Effector CD4-positive, alpha-beta T cell (primary cell): ENCODE results near the gene PRKAG2.
"Not testable (repeated sequence)": the region's sequence is repeated elsewhere in the genome, so short reads cannot be mapped to it uniquely, and the experiment has no call there.

Experiments used
- DNase-seq: peaks from one replicate; pipeline ENCODE4 v3.0.0-alpha.2; 2020

The PRKAG2 gene

DNA sequence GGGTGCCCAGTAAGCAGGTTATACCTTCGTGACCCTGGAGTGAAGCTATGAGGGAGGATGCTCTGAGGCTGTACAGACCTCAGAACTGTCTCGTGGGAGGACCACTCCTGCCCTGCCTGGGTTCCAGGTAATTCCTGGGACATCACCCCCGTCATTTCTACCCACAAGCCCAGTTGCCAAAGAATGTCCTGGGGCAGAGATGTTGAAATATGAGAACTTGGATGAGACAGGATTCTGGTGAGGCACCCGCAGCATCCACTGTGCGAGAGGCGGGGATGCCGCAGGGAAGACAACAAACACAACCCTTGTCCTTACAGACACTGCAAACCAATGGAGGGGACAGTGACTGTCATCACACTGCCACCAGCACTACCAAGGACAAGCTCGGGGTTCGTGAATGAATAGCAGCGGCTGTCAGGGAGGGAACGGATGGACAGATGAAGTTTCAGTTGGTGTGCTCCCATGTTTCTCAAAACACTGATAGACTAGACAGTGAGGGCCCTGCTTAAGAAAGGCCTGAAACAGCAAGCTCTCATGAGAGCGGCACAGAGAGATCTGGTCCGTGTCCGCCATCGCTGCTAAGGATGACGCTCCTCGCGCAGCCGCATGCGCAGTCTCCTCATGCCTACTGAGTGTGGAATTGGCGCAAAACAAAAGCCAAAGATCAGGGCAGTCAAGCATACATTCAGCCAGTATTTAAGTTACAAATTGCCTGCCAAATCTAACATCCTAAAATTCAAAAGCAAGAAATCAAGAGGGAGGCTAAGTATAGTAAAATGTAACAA, 275.2 kb downstream of the PRKAG2 start:
- DNase-seq = no peak

DNA sequence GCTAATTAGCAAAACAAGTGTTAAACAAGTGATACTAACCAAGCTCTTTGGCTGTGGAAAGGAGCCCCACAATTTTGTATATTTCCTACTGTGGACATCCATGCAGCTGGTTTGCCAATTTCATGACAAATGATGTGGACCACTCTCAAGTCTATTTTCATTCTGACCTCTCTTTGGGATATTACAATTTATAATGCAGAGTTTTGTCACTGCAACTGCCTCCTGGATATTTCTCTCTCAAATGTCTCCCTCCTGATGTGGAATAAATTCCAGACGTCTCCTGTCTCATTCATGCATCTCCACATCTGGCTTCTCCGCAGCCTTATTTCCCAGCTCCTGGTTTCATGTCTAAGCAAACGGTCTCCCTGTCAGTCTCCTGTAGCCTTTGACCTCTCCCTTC, 276.6 kb downstream of the PRKAG2 start:
- no peak for DNase-seq

DNA sequence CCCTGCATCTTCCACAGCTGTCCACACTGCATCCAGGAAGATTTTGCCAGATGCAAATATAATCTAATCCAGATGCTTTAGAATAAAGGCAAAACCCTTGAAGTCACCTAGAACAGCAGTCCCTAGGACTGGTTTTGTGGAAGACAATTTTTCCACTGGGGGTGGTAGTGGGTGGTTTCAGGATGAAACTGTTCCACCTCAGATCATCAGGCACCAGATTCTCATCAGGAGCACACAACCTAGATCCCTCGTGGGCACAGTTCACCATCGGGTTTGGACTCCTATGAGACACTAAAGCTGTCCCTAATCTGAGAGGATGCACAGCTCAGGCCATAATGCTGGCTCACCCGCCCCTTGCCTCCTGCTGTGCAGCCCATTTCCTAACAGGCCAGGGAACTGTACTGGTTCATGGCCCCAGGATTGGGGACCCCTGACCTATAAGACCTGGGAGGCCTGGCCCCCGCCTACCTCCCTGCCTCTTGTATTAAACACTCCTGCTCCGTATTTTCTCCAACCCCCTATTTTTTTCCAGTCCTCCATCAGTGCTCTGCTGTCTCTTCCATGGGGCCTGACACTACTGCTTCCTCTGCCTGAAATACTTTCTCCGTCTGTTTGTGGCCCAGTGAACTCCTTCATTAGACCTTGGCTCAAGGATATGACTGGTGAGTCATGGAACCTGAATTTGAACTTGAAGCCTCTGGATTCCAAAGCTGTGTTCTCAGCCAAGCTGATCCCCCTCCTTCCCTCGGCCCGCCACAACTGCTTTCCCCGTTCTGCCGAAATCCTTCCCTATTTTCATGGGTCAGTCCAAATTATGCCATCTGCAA, 277.3 kb downstream of the PRKAG2 start:
- DNase-seq = no peak

DNA sequence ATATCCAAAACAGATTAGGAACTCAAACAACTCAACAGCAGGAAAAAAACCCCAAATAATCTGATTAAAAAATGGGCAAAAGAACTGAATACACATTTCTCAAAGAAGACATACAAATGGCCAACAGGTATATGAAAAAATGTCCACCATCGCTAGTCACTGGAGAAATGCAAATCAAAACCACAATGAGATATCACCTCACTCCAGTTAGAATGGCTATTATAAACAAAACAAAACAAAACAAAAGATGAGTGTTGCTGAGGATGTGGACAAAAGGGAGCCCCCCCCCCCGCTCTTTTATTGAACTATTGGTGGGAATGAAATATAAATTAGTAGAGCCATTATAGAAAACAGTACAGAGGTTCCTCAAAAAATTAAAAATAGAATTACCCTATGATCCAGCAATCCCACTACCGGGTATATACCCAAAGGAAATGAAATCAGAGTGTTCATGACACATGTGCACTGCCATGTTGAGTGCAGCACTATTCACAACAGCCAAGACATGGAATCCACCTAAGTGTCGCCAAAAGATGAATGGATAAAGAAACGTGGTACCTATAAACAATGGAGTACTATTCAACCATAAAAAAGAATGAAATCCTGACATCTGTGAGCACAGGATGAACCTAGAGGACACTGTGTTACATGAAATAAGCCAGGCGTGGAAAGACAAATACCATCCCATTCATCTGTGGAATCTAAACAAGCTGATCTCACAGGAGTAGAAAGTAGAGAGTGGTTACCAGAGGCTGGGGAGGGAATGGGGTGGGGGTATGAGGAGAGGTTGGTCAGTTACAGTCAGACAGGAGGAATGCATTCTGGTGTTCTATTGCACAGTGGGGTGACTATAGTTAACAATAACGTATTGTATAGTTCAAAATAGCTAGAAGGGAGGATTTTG, 279.1 kb downstream of the PRKAG2 start:
- no peak for DNase-seq

DNA sequence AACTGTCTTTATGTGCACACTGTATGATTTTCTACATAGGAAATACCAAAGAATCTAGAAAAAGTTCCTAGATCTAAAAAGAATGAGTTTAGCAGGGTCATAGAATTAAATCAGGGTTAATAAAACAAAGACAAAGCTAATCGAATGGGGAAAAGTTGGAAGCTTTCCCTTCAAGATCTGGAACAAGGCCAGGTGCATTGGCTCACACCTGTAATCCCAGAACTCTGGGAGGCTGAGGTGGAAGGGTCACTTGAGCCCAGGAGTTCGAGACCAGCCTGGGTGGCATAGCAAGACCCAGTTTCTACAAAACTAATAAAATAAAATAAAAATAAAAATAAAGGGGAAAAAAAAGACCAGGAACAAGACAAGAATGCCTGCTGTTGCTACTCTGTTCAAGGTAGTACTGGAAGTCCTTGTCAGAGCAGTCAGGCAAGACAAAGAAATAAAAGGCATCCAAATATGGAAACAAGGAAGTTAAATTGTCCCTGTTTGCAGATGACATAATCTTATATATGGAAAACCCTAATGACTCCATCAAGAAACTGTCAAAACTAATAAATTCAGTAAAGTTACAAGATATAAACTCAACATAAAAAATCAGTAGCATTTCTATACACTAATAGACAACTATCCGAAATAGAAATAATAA, 281.1 kb downstream of the PRKAG2 start:
- no peak for DNase-seq

DNA sequence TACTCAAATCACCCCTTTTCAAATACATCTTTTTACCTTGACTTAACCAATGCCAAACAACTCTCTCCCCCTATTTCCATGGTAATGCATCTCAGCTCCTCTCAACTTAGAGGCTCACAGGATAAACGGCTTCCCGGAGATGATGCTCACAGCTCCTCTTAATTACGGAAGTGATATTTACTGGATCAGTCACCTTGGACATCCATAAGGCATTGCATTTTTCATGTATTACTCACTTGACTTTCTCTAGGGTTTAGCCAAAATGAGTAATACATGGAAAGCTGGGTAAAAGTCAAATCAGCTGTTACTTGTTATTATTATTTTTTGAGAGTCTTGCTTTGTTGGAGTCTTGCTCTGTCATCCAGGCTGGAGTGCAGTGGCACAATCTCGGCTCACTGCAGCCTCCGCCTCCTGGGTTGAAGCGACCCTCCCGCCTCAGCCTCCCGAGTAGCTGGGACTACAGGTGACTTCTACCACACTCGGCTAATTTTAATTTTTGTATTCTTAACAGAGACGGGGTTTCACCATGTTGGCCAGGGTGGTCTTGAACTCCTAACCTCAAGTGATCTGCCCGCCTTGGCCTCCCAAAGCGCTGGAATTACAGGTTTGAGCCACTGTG, 283.9 kb downstream of the PRKAG2 start:
- DNase-seq = no peak

DNA sequence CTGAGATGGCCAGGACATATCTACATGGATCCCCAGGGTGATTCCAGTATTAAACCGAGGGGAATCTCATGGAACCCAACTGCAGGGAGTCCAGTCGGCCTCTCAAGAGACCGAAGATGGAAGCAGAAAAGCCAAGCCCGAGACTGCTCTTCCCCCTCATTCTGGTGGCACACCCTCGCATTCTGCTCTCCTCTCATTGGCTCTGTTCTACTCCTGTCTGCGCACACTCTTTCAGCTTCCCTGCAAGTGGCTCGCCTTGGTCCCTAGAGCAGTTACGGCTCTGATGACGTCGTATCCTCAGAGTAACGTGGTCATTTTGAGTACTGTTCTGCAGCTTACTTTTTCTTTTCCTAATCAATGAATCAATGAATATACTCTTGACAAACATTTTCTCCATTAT, 284.6 kb downstream of the PRKAG2 start:
- DNase-seq = no peak

DNA sequence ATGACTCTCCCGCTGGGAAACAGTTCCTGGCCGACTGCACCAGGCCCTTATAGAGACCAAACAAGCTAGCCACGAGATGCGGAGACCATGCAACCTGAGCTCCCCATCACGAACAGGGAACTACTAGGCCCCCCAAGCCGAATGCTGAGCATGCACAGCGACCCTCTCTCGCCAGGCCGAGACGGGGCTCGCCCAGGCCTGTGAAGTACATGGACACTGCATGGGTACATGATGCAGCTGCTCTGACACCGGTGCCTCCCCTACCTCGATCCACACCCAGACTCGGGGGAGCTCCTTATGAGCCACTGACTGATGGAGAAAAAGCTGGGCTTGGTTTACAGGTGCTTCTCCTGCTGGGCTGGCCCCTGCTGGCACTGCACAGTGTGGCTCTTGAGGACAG, 285.0 kb downstream of the PRKAG2 start:
- DNase-seq = no peak

DNA sequence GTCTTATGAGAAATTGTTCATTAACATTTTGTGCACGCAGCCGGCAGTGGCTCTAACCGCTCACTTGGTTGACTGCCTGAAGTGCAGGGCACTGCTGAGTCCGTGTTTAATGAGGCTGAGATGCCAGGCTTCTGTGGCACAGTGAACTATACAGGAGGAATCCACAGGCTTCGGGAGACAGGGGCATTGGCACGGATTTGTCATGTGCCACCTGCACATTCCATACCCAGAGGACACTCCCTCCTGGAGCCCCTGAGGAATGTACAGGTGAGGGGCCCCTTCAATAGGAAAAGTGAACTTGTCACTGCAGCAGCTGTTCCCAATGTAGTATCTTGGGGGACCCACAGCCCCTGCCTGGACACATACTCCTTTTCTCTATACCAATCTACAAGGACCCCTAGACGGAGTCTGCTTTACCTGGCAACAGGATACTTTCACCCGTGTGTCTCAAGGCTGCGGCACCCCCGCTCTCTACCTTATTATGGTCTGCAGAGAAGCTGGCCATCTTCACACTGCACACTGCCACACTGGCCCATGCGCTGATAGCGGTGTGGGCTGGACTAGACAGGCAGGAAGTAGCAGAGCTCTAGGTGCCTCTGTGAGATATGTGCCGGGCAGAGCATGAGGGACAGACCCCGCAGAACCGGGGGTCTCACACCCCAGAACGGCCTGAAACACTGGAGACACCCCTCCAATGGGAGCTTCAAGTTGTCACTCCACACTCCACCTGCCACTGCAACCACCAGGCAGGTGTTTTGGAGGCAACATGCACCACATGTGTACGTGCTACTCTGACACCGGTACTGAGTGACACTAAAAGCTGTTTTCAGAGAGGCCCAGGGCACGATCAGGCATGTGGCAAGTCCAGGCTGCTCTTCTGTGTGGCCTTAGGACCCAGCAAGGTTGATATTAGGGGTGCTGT, 285.8 kb downstream of the PRKAG2 start:
- DNase-seq = no peak

DNA sequence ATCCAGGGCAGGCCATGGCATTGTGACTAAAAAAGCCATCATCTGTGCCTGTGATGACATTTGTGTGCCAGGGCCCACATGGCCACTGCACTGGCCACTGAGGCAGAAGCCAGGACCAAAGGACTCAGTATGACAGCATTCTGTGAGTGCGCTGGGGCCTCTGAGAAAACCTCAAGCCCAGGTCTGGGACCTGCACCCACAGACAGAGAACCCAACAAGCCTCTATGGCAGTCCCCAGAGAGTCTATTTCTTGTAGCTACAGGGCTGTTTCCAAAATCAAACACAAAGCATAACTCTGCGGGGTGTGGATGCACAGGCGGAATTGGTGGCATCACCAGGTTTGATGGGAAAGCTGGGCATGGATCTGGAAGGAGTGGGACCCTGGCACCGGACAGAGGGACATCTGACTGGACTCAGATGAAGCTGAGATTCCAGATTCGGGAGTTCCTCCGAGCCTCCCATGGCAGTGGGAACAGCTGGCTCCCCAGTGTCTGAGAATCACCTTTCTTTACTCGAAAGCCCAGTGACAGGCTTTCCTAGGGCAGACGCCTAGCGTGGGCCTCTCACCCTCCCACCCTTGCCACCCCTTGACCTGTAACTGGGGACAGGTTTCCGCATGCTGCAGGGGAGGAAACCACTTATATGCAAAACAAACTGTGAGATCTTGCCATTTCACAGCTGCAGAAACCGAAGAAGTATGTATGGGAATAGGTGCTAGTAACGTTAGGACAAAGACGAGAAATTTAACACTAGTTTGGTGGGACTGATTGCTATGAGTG, 286.7 kb downstream of the PRKAG2 start:
- no peak for DNase-seq

DNA sequence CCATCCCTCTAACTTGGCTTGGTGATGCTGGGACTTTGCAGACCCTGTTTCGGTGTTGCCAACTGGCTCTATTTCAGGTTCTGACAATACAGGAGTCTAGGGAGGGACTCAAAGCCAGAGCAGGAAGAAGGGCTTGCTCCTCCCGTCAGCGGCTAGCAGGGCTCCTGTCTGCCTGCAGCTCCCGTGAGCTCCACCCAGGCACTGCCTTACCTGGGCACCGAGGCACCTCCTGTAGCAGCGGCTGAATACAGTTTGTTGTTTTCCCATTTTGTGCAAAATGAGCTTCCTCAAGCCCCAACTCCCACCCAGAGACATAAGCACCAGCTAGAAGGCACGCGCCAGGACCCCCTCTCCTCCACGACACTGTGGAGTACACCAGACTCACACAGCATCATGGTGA, 287.9 kb downstream of the PRKAG2 start:
- DNase-seq = no peak

DNA sequence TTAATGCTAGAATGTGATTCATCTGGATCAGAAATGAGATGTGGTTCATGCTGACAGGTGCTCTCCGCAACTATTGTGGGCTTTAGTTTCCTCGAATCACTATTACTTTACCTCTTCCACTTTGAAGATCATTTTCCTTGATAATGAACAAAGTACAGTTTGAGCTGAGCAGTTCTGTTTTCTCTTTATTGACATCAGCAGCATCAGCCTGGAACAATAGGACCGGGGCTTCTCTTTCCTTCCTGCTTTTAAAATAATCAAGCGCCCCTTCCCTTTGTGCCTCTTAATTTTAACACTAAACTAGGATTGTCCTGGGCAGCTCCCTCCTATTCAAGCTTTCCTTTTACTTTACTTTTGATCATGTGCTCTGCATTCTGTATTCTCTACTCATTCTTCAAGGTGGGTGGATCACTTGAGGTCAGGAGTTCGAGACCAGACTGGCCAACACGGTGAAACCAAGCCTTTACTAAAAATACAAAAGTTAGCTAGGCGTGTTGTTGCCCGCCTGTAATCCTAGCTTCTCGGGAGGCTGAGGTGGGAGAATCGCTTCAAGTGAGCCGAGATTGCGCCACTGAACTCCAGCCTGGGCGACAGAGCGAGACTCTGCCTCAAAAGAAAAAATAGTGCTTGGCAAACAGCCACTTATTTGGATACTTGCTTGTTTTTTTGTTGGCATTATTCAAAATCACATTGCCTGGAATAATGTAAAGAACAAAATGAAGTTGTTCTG, 290.2 kb downstream of the PRKAG2 start:
- DNase-seq = no peak

DNA sequence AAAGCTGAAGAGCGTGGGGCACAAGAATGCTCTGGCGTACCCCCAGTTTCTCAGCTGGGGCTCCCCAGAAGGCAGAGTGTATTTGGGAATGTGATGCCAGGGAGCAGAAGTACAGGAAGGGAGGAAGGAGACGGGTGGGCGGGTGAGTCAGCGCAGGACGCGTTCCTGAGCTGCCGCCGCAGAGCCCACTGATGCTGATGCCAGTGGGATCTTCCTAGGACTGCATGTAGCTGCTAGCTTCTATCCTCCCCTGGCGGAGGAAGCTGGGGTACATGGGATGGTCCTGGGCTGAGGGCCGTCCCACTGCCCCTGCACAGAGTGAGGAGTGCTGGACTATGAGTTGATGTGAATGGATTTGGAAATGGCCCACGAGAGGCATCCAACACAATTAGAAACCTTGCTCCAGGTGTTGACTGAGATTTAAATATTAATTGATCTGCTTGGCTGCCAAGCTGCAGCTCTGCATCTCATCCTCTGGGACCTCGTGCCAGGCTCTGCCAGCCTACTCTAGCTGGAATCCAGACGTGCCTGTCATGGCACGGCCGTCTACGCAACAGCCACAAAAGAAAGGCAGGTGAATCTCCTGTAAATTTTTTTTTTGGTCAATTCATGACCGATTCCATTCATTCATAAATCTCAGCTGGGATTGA, 291.0 kb downstream of the PRKAG2 start:
- no peak for DNase-seq

DNA sequence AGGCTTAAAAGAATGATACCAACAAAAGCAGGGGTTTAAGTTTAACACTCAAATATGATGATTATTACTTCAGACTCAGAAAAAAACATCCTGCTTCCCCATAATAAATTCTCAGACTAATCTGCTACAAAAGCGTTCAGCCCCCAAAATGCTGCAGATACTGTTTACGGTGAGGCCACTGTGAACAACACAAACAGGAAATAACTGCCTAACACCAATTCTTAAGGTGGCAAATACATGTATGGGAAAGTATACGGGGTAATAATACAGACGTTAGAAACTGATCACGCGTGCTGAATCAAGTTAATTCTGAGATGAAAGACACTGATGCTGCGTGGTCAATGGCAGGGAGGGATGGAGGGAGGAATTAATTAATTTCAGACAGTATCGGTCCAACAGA, 295.2 kb downstream of the PRKAG2 start:
- no peak for DNase-seq

DNA sequence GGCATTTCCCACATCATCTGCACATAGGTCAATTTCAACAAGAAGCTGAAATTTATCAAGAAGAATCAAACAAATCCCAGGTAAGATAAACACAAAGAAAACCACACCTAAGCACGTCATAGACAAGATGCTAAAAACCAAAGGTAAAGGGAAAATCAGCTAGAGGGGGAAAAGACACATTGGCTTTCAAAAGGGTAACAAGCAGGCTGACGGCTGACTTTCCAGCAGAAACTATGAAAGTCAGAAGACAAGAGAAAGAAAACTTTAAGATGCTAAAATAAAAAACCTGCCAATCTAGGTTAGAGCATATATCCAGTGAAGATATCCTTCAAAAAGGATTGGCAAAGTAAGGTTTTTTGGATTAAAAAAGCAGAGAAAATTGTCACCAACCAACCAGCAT, 297.3 kb downstream of the PRKAG2 start:
- no peak for DNase-seq

DNA sequence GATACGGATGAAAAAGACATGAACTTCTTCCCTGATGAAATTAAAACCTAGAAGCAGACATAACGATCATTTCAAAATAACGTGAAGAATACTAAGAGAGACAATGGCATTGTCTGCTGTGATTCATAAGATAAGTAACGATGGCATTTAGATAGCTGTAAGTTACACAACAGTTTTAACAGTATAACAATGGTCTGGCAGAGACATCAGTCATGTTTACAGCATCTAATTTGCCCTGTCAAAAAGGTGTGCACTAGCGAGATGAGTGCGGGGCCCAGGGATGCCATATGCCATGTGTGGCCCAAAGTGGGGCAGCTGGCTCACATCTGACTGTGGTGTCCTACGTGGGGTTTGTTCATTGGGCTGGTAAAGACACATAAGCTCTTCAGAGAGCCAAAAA, 301.5 kb downstream of the PRKAG2 start:
- DNase-seq = no peak

DNA sequence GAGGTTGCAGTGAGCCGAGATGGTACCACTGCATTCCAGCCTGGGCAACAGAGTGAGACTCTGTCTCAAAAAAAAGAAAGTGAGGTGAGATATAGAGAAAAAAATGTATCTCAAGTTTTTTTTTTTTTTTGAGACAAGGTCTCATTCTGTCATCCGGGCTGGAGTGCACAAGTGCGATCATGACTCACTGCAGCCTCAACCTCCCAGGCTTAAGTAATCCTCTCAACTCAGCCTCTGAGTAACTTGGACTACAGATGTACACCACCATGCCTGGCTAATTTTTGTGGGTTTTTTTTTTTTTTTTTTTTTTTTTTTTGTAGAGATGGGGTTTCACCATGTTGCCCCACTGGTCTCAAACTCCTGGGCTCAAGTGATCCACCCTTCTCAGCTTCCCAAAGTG, 303.9 kb downstream of the PRKAG2 start:
- DNase-seq = not testable (repeated sequence)

DNA sequence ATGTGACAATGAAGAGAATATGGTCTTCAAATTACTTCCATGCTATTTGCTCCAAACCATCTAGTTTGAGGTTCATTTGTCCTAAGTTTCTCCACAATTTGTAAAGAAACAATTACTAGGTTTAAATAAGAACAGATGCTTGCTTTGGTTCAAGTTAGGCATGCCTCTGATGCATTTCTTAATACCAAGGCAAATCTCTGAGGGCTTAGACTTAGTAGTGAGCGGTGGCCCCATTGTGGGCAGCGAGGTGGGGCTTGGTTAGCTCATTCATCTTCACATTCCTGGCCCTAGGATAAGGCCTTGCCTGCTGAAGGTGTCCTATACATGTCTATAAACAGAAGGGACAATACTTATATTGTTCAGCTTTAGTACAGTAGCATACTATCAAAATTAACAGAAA, 304.8 kb downstream of the PRKAG2 start:
- no peak for DNase-seq

DNA sequence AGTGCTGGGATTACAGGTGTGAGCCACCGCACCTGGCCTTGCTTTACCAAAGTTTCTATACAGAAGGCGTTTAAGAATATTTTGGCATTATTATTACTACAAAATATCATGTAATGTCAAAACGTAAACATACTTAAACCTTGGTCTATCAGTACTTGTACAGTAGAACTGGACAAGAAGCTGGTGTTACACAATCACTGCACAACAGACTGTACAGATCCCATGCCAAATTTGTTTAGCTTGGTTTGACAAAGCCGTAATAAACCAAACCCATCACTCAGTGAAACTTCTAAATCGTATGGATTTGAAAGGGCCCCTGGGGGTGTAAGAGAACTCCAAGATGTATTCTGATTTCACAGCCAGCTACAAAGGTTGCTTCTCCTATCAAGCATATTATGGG, 305.4 kb downstream of the PRKAG2 start:
- DNase-seq = no peak
